Caco-2 (cell line): ENCODE data around the gene CDX2. TPM values are rescaled to one million over a fixed set of nuclear protein-coding genes. Genes with fewer than 3 reads are reported as not detected.

Experiments
- BruUV-seq: library from RNA; stranded (reverse); fragments of 400-500 nt; replicated peaks from 2 replicates; lab custom pipeline; 2021; lab: Mats Ljungman, UMichigan
- CTCF ChIA-PET: fragments of 300-600 bp; sonication (Branson Sonifier 250); formaldehyde crosslinking; loops from one replicate; lab custom pipeline; 2022; ENCODE audit warnings: antibody characterized with exemption; lab: Charles Lee
- POLR2A ChIA-PET: fragments of 300-600 bp; sonication (Branson Sonifier 250); formaldehyde crosslinking; loops from one replicate; lab custom pipeline; 2022; ENCODE audit warnings: antibody characterized with exemption; lab: Charles Lee
- DNase-seq, 2 experiments: peaks; one replicate each; pipeline versions ENCODE4 v3.0.0 to v3.0.0-alpha.2; 2020 to 2022
- H3K27me3 ChIP-seq: replicated peaks from 2 replicates; pipeline ENCODE4 v1.6.0; 2011; ENCODE audit warnings: low read length; ENCODE audit not compliant: control insufficient read depth, insufficient read depth
- H3K36me3 ChIP-seq: 2 replicates; pipeline ENCODE4 v1.5.1; 2011; ENCODE audit warnings: low read length; ENCODE audit not compliant: control insufficient read depth, insufficient read depth
- H3K4me1 ChIP-seq: fragments of 250-450 bp; sonication (Bioruptor Pico); 2 replicates; pipeline ENCODE4 v1.5.1; 2020; ENCODE audit warnings: mild to moderate bottlenecking
- H3K4me3 ChIP-seq: 2 replicates; pipeline ENCODE4 v1.5.1; 2011; ENCODE audit warnings: low read depth, mild to moderate bottlenecking, control low read depth, low read length
- H3K9me3 ChIP-seq: fragments of 250-450 bp; sonication (Bioruptor Pico); 2 replicates; pipeline ENCODE4 v1.5.1; 2020; ENCODE audit warnings: mild to moderate bottlenecking, moderate library complexity
- H3K27ac Mint-ChIP-seq: one replicate; pipeline ENCODE4 v1.8.0; 2022; ENCODE audit warnings: mixed read lengths; ENCODE audit not compliant: unreplicated experiment
- H3K27me3 Mint-ChIP-seq: one replicate; pipeline ENCODE4 v1.8.0; 2022; ENCODE audit warnings: mixed read lengths; ENCODE audit not compliant: insufficient read depth, unreplicated experiment
- H3K36me3 Mint-ChIP-seq: one replicate; pipeline ENCODE4 v1.8.0; 2022; ENCODE audit warnings: mild to moderate bottlenecking, mixed read lengths; ENCODE audit not compliant: insufficient read depth, unreplicated experiment
- H3K4me1 Mint-ChIP-seq: one replicate; pipeline ENCODE4 v1.8.0; 2022; ENCODE audit warnings: low read depth, mixed read lengths; ENCODE audit not compliant: unreplicated experiment
- H3K4me3 Mint-ChIP-seq: one replicate; pipeline ENCODE4 v1.8.0; 2022; ENCODE audit warnings: mild to moderate bottlenecking, moderate library complexity, mixed read lengths; ENCODE audit not compliant: unreplicated experiment
- H3K9me3 Mint-ChIP-seq: one replicate; pipeline ENCODE4 v1.8.0; 2022; ENCODE audit warnings: mixed read lengths; ENCODE audit not compliant: unreplicated experiment
- CTCF ChIP-seq, 2 experiments: fragments of 200-600 bp in 1 of 2; IDR thresholded peaks; 1 replicate in 1 of 2; 2 replicates in 1 of 2; pipeline versions ENCODE4 v1.5.1 to v1.8.0; 2011 to 2022; ENCODE audit warnings: antibody characterized with exemption in 1 of 2, control low read depth in 1 of 2, inconsistent platforms in 1 of 2, low read depth in 1 of 2, low read length in 1 of 2, mild to moderate bottlenecking in 1 of 2, moderate library complexity in 1 of 2; ENCODE audit not compliant: insufficient read depth in 1 of 2, severe bottlenecking in 1 of 2, unreplicated experiment in 1 of 2
- intact Hi-C: fragments of 100-400 bp; cut with micrococcal nuclease; formaldehyde crosslinking; loops from one replicate; pipeline ENCODE4 v1.10.0; 2022; ENCODE audit not compliant: unreplicated experiment
- total RNA-seq: library from RNA; stranded (reverse); gene quantifications from 2 replicates; pipeline ENCODE4 v1.2.3, GENCODE V29; 2022

The CDX2 gene
- total RNA-seq, 1 experiment from 2014 or later, result 104 TPM

GRCh38 chr13:28013482-28013881 lies 44.4 kb upstream of the CDX2 start:
- no peak for DNase-seq
- H3K4me1 Mint-ChIP-seq, result no peaks in the 10 kb centered on the region
- Histone ChIP-seq H3K4me1 (no peaks in the 10 kb centered on the region), H3K27me3 (no peaks in the 10 kb centered on the region), H3K9me3 (no peaks in the 10 kb centered on the region), H3K4me3 (no peak overlapping the region), H3K36me3 (no peaks in the 10 kb centered on the region)
- H3K9me3 Mint-ChIP-seq, result no peaks in the 10 kb centered on the region
- ChIA-PET POLR2A (no interaction called here), CTCF (no interaction called here)
- peaks cover 2% of the 10 kb centered on the region for H3K27me3 Mint-ChIP-seq
- intact Hi-C loops, result no loop called here
- H3K36me3 Mint-ChIP-seq, result no peaks in the 10 kb centered on the region
- no TSS peak for BruUV-seq
- no peak for TF ChIP-seq CTCF (IDR thresholded peaks at IDR 0.05; ENCODE audit: insufficient read depth in 1 of 2, low read depth in 1 of 2, low read length in 1 of 2, severe bottlenecking in 1 of 2, unreplicated experiment in 1 of 2)
- no peak overlapping the region for H3K4me3 Mint-ChIP-seq
- H3K27ac Mint-ChIP-seq, result no peak overlapping the region

GRCh38 chr13:28012896-28013295 lies 43.8 kb upstream of the CDX2 start:
- Mint-ChIP-seq H3K4me1 (no peaks in the 10 kb centered on the region), H3K36me3 (no peaks in the 10 kb centered on the region), H3K27me3 (peaks cover 2% of the 10 kb centered on the region), H3K4me3 (no peak overlapping the region), H3K9me3 (no peaks in the 10 kb centered on the region), H3K27ac (no peak overlapping the region)
- H3K4me3 ChIP-seq, result no peak overlapping the region
- no peaks in the 10 kb centered on the region for H3K36me3 ChIP-seq
- ChIA-PET POLR2A (no interaction called here), CTCF (no interaction called here)
- no peaks in the 10 kb centered on the region for H3K9me3 ChIP-seq
- no peak for DNase-seq
- no peaks in the 10 kb centered on the region for H3K4me1 ChIP-seq
- no peak for TF ChIP-seq CTCF (IDR thresholded peaks at IDR 0.05; ENCODE audit: insufficient read depth in 1 of 2, low read depth in 1 of 2, low read length in 1 of 2, severe bottlenecking in 1 of 2, unreplicated experiment in 1 of 2)
- intact Hi-C loops, result no loop called here
- H3K27me3 ChIP-seq, result no peaks in the 10 kb centered on the region
- BruUV-seq, result no TSS peak

- intact Hi-C loops, result no loop called here
These were observed 43.3 kb upstream of the CDX2 start for GRCh38 chr13:28012383-28012782.

More at GRCh38 chr13:28012383-28012782, 43.3 kb upstream of the CDX2 start:
- POLR2A ChIA-PET, result no interaction called here
- Histone ChIP-seq H3K9me3 (no peaks in the 10 kb centered on the region), H3K4me1 (no peaks in the 10 kb centered on the region), H3K36me3 (no peaks in the 10 kb centered on the region), H3K27me3 (no peaks in the 10 kb centered on the region), H3K4me3 (no peak overlapping the region)
- DNase-seq, result no peak
- Mint-ChIP-seq H3K36me3 (no peaks in the 10 kb centered on the region), H3K9me3 (no peaks in the 10 kb centered on the region), H3K27ac (no peak overlapping the region), H3K27me3 (peaks cover 2% of the 10 kb centered on the region), H3K4me1 (no peaks in the 10 kb centered on the region), H3K4me3 (no peak overlapping the region)
- no TSS peak for BruUV-seq
- CTCF ChIA-PET, result no interaction called here
- no peak for TF ChIP-seq CTCF (IDR thresholded peaks at IDR 0.05; ENCODE audit: insufficient read depth in 1 of 2, low read depth in 1 of 2, low read length in 1 of 2, severe bottlenecking in 1 of 2, unreplicated experiment in 1 of 2)
